ENCODE data around the gene NOTO.

- TF ChIP-seq POLR2A (IDR thresholded peaks at IDR 0.05; ENCODE audit: low read depth, low read length) (no peak), POLR2AphosphoS5 (IDR thresholded peaks at IDR 0.05; ENCODE audit: low read depth, low read length) (no peak), TAF1 (IDR thresholded peaks at IDR 0.05; ENCODE audit: low read depth, low read length) (no peak), SPI1 (IDR thresholded peaks at IDR 0.05; ENCODE audit: low read depth, low read length) (no peak), POU2F2 (IDR thresholded peaks at IDR 0.05; ENCODE audit: low read depth, low read length) (no peak)
These were observed 28.1 kb upstream of the NOTO start for GRCh38 chr2:73174244-73174643.

All from GM12891 (cell line).